SIG-M5 (cell line): Measurements from ENCODE around the gene NPEPL1.
"Not testable (repeated sequence)": the region's sequence is repeated elsewhere in the genome, so short reads cannot be mapped to it uniquely, and the experiment has no call there.

ENCODE experiments used
- DNase-seq: peaks from one replicate; lab custom pipeline; 2025; lab: John Stamatoyannopoulos, UW

The NPEPL1 gene

GRCh38 chr20:58740356-58741308 is 48.0 kb downstream of the NPEPL1 start:
- no peak for DNase-seq

- no peak for DNase-seq
These were observed 48.8 kb downstream of the NPEPL1 start for GRCh38 chr20:58741384-58741783.

GRCh38 chr20:58742668-58743566 is 50.3 kb downstream of the NPEPL1 start:
- no peak for DNase-seq

- no peak for DNase-seq
These were observed 51.4 kb downstream of the NPEPL1 start for GRCh38 chr20:58743929-58744534.

GRCh38 chr20:58744836-58745235 is 52.2 kb downstream of the NPEPL1 start:
- no peak for DNase-seq

GRCh38 chr20:58745391-58745790 is 52.8 kb downstream of the NPEPL1 start:
- no peak for DNase-seq

- no peak for DNase-seq
These were observed 54.0 kb downstream of the NPEPL1 start for GRCh38 chr20:58746620-58747019.

- no peak for DNase-seq
These were observed 54.6 kb downstream of the NPEPL1 start for GRCh38 chr20:58747211-58747610.

- DNase-seq: no peak
These were observed 56.0 kb downstream of the NPEPL1 start for GRCh38 chr20:58748618-58749017.

- DNase-seq: no peak
These were observed 56.6 kb downstream of the NPEPL1 start for GRCh38 chr20:58749098-58749769.

- DNase-seq: no peak
These were observed 57.4 kb downstream of the NPEPL1 start for GRCh38 chr20:58749979-58750378.

GRCh38 chr20:58750706-58751105 is 58.1 kb downstream of the NPEPL1 start:
- not testable (repeated sequence) for DNase-seq

- no peak for DNase-seq
These were observed 59.4 kb downstream of the NPEPL1 start for GRCh38 chr20:58751979-58752378.

- no peak for DNase-seq
These were observed 60.0 kb downstream of the NPEPL1 start for GRCh38 chr20:58752565-58752964.

GRCh38 chr20:58753267-58753921 is 60.8 kb downstream of the NPEPL1 start:
- no peak for DNase-seq

GRCh38 chr20:58753922-58754551 is 61.4 kb downstream of the NPEPL1 start:
- no peak for DNase-seq

GRCh38 chr20:58754584-58754983 is 62.0 kb downstream of the NPEPL1 start:
- no peak for DNase-seq

- no peak for DNase-seq
These were observed 62.6 kb downstream of the NPEPL1 start for GRCh38 chr20:58755062-58755697.

GRCh38 chr20:58755766-58756449 is 63.3 kb downstream of the NPEPL1 start:
- no peak for DNase-seq

- no peak for DNase-seq
These were observed 63.8 kb downstream of the NPEPL1 start for GRCh38 chr20:58756450-58756775.
